CD4-positive, alpha-beta T cell treated with Interleukin-17A for 4 hours (primary cell): ENCODE data around the gene CD300LB.
"Not testable (repeated sequence)": the region's sequence is repeated elsewhere in the genome, so short reads cannot be mapped to it uniquely, and the experiment has no call there.

Source experiments
- DNase-seq: peaks from one replicate; pipeline ENCODE4 v3.0.0-alpha.2; 2020; ENCODE audit warnings: mixed read lengths

CD300LB gene

GRCh38 chr17:74524653-74525464 lies 6.4 kb downstream of the CD300LB start:
- DNase-seq: no peak

- DNase-seq: no peak
Observed at GRCh38 chr17:74523308-74523707, 8.0 kb downstream of the CD300LB start.

- no peak for DNase-seq
Observed at GRCh38 chr17:74522381-74523105, 8.7 kb downstream of the CD300LB start.

GRCh38 chr17:74521701-74522201 lies 9.5 kb downstream of the CD300LB start:
- no peak for DNase-seq

GRCh38 chr17:74520790-74521480 lies 10.3 kb downstream of the CD300LB start:
- no peak for DNase-seq

- no peak for DNase-seq
Observed at GRCh38 chr17:74520016-74520434, 11.2 kb downstream of the CD300LB start.

- DNase-seq: not testable (repeated sequence)
Observed at GRCh38 chr17:74518413-74518981, 12.8 kb downstream of the CD300LB start.

- DNase-seq: no peak
Observed at GRCh38 chr17:74516561-74517328, 14.5 kb downstream of the CD300LB start.

GRCh38 chr17:74515941-74516340 lies 15.3 kb downstream of the CD300LB start:
- no peak for DNase-seq

GRCh38 chr17:74514632-74515334 lies 16.5 kb downstream of the CD300LB start:
- no peak for DNase-seq

- DNase-seq: no peak
Observed at GRCh38 chr17:74513987-74514631, 17.2 kb downstream of the CD300LB start.

GRCh38 chr17:74512624-74513091 lies 18.6 kb downstream of the CD300LB start:
- DNase-seq: no peak

GRCh38 chr17:74512036-74512435 lies 19.2 kb downstream of the CD300LB start:
- no peak for DNase-seq

GRCh38 chr17:74508156-74508555 lies 23.1 kb downstream of the CD300LB start:
- no peak for DNase-seq

GRCh38 chr17:74503949-74504348 lies 27.3 kb downstream of the CD300LB start:
- not testable (repeated sequence) for DNase-seq

- DNase-seq: no peak
Observed at GRCh38 chr17:74502861-74503260, 28.4 kb downstream of the CD300LB start.

- no peak for DNase-seq
Observed at GRCh38 chr17:74499992-74500391, 31.3 kb downstream of the CD300LB start.

- DNase-seq: no peak
Observed at GRCh38 chr17:74497471-74497870, 33.8 kb downstream of the CD300LB start.

- peak; percentile 81 for DNase-seq
Observed at GRCh38 chr17:74493331-74493833, 37.9 kb downstream of the CD300LB start.

GRCh38 chr17:74491626-74492025 lies 39.6 kb downstream of the CD300LB start:
- DNase-seq: no peak

- DNase-seq: no peak
Observed at GRCh38 chr17:74490716-74491115, 40.6 kb downstream of the CD300LB start.
